Left lung (tissue), 10 donors: ENCODE data around the gene SLC19A1. TPM values are rescaled to one million over a fixed set of nuclear protein-coding genes. Genes with fewer than 3 reads are reported as not detected.

Experiments
- ATAC-seq: fragments of 200-7000 bp; cut with Tn5 transposase; one replicate; pipeline ENCODE4 v1.9.1; 2020; ENCODE audit warnings: moderate library complexity
- DNase-seq, 4 donors: peaks; one replicate each; pipeline ENCODE4 v3.0.0-alpha.2; 2013 to 2020
- H3K27ac ChIP-seq, 2 donors: fragments of 200-600 bp; sonication (generic) in 1 of 2; one replicate each; pipeline versions ENCODE4 v1.5.0 to v1.8.0; 2020 to 2021
- H3K27me3 ChIP-seq, 2 donors: fragments of 200-600 bp; sonication (generic) in 1 of 2; one replicate each; pipeline versions ENCODE4 v1.5.0 to v1.8.0; 2020 to 2021
- H3K36me3 ChIP-seq, 2 donors: fragments of 200-600 bp; sonication (generic) in 1 of 2; one replicate each; pipeline versions ENCODE4 v1.5.0 to v1.8.0; 2020 to 2021
- H3K4me1 ChIP-seq, 2 donors: fragments of 200-600 bp; one replicate each; pipeline ENCODE4 v1.8.0; 2021
- H3K4me3 ChIP-seq, 2 donors: fragments of 200-600 bp; sonication (generic) in 1 of 2; one replicate each; pipeline versions ENCODE4 v1.5.0 to v1.8.0; 2020 to 2021; ENCODE audit warnings: mild to moderate bottlenecking in 1 of 2
- H3K9me3 ChIP-seq, 2 donors: fragments of 200-600 bp; sonication (generic) in 1 of 2; one replicate each; pipeline versions ENCODE4 v1.5.0 to v1.8.0; 2020 to 2021
- intact Hi-C, 2 donors: fragments of 100-400 bp; cut with DNase I; formaldehyde crosslinking; loops; one replicate each; pipeline versions ENCODE4 v1.11.2 to v1.14.2; 2022
- polyA plus RNA-seq, 6 donors: library from polyadenylated mRNA; unstranded; fragments of 120-200 nt; gene quantifications; one replicate each; pipeline ENCODE4 v1.2.1, GENCODE V29; 2013; ENCODE audit not compliant: insufficient read length in 6 of 6
- total RNA-seq, 2 donors: library from RNA; stranded (reverse); fragmentation: NEBNext Ultra II Directional; extraction: Animal tissue kit (Norgen Biotek cat#: 25700); gene quantifications; one replicate each; pipeline ENCODE4 v1.2.1, GENCODE V29; 2021
- TF ChIP-seq, protein P1 (sequence below), 2 donors: fragments of 200-600 bp; sonication (generic) in 1 of 2; IDR thresholded peaks; one replicate each; pipeline versions ENCODE4 v1.5.0 to v1.8.0; 2021; ENCODE audit warnings: antibody characterized with exemption in 2 of 2
- donor health status: DM: no; HTN: yes; CAD: no.
- donor health status: DM: no; HTN: no; CAD: no.

The SLC19A1 gene
- total and polyA plus RNA-seq, 8 donors = 22.4 to 50.4 (median 27.2) TPM

DNA sequence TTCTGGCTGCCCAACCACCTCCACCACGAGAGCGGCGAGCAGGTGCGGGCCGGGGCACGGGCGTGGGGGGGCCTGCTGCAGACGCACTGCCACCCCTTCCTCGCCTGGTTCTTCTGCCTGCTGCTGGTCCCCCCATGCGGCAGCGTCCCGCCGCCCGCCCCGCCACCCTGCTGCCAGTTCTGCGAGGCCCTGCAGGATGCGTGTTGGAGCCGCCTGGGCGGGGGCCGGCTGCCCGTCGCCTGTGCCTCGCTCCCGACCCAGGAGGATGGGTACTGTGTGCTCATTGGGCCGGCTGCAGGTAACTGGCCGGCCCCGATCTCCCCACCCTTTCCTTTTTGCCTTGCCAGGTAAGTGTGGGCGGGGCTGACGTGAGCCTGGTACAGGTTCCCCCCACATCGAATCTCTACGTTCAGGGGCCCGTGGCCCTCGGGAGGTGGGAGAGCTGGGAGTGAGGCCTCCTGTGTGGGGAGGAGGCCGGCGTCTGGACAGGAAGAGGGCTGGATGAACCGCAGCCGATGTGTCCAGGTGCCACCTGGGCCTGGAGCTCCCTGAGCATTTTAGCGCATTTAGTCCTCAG lies 85.6 kb downstream of the SLC19A1 start:
- H3K36me3 ChIP-seq = no peaks in the 10 kb centered on the region
- H3K27me3 ChIP-seq = peaks cover 0 to 29% of the 10 kb centered on the region in 2 donors
- TF ChIP-seq, protein P1, sequence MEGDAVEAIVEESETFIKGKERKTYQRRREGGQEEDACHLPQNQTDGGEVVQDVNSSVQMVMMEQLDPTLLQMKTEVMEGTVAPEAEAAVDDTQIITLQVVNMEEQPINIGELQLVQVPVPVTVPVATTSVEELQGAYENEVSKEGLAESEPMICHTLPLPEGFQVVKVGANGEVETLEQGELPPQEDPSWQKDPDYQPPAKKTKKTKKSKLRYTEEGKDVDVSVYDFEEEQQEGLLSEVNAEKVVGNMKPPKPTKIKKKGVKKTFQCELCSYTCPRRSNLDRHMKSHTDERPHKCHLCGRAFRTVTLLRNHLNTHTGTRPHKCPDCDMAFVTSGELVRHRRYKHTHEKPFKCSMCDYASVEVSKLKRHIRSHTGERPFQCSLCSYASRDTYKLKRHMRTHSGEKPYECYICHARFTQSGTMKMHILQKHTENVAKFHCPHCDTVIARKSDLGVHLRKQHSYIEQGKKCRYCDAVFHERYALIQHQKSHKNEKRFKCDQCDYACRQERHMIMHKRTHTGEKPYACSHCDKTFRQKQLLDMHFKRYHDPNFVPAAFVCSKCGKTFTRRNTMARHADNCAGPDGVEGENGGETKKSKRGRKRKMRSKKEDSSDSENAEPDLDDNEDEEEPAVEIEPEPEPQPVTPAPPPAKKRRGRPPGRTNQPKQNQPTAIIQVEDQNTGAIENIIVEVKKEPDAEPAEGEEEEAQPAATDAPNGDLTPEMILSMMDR (IDR thresholded peaks at IDR 0.05) = no peak
- intact Hi-C loops = no loop called here
- peaks cover 0 to 6% of the 10 kb centered on the region in 2 donors for H3K9me3 ChIP-seq
- no peak overlapping the region for H3K27ac ChIP-seq
- H3K4me1 ChIP-seq = peaks cover 3 to 7% of the 10 kb centered on the region in 2 donors
- peak overlapping the region; percentile 9 to 14 for H3K4me3 ChIP-seq
- ATAC-seq (no peak), DNase-seq (peak in 1 of 4 donors; percentile 70)

DNA sequence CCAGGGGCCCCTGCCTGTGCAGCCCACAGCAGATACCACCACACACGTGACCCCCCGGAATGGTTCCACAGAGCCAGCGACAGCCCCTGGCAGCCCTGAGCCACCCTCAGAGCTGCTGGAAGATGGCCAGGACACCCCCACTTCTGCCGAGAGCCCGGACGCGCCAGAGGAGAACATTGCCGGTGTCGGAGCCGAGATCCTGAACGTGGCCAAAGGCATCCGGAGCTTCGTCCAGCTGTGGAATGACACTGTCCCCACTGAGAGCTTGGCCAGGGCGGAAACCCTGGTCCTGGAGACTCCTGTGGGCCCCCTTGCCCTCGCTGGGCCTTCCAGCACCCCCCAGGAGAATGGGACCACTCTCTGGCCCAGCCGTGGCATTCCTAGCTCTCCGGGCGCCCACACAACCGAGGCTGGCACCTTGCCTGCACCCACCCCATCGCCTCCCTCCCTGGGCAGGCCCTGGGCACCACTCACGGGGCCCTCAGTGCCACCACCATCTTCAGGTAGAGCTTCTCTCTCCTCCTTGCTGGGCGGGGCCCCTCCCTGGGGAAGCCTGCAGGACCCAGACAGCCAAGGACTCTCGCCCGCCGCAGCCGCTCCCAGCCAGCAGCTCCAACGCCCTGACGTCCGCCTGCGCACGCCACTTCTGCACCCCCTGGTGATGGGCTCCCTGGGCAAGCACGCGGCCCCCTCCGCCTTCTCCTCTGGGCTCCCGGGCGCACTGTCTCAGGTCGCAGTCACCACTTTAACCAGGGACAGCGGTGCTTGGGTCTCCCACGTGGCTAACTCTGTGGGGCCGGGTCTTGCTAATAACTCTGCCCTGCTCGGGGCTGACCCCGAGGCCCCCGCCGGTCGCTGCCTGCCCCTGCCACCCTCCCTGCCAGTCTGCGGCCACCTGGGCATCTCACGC lies 86.3 kb downstream of the SLC19A1 start:
- Histone ChIP-seq H3K4me1 (peaks cover 3 to 7% of the 10 kb centered on the region in 2 donors), H3K36me3 (no peaks in the 10 kb centered on the region), H3K9me3 (no peaks in the 10 kb centered on the region), H3K27me3 (peaks cover 0 to 29% of the 10 kb centered on the region in 2 donors), H3K4me3 (peak overlapping the region; percentile 9 to 14), H3K27ac (no peak overlapping the region)
- no peak for ATAC-seq
- DNase-seq = peak in 2 of 4 donors; percentile 43 to 70
- intact Hi-C loops = no loop called here
- TF ChIP-seq, protein P1 (IDR thresholded peaks at IDR 0.05) = no peak

DNA sequence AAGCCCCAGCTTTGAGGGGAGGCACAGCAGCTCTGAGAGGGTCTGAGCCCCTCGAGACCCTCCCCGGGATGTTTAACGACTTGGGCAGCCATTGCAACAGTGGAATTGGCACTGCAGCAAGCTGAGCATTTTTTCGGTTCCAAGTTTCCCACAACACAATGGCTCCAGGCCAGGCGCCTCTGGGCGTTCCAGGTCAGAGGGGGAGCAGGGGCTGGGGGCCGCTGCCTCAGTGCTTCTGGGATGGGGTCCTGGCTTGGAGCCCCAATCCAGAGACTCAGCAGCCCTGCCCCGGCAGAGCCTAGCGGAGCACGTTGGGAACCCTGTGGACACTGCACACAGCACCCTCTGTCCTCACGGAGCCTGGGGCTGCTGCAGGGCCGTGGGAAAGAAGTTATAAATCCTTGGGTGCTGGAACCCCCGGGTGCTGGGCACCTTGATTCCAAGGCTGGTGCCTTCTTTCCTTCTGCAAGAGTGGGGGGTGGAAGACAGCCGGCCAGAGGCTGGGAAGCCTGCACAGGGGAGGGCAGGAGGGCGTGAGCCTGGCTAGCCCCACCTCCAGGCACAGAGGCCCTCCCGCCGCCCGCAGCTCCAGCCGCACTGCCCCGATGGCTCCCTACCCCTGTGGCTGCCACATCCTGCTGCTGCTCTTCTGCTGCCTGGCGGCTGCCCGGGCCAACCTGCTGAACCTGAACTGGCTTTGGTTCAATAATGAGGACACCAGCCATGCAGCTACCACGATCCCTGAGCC lies 87.1 kb downstream of the SLC19A1 start:
- Histone ChIP-seq H3K4me1 (peaks cover 3 to 7% of the 10 kb centered on the region in 2 donors), H3K9me3 (no peaks in the 10 kb centered on the region), H3K27me3 (peaks cover 0 to 29% of the 10 kb centered on the region in 2 donors), H3K27ac (no peak overlapping the region), H3K4me3 (peak overlapping the region; percentile 9 to 14), H3K36me3 (no peaks in the 10 kb centered on the region)
- ATAC-seq (peak; percentile 85), DNase-seq (peak; percentile 54 to 81 (median 62))
- TF ChIP-seq, protein P1 (IDR thresholded peaks at IDR 0.05) = no peak
- intact Hi-C loops = no loop called here

GRCh38 chr21:45454060-45454925 lies 87.9 kb downstream of the SLC19A1 start:
- Histone ChIP-seq H3K36me3 (no peaks in the 10 kb centered on the region), H3K27ac (no peak overlapping the region), H3K9me3 (no peaks in the 10 kb centered on the region), H3K4me1 (peaks cover 3 to 7% of the 10 kb centered on the region in 2 donors), H3K27me3 (peaks cover 0 to 29% of the 10 kb centered on the region in 2 donors), H3K4me3 (peak overlapping the region in 1 of 2 donors; percentile 3)
- TF ChIP-seq, protein P1 (IDR thresholded peaks at IDR 0.05) = no peak
- DNase-seq (peak in 3 of 4 donors; percentile 37 to 66 (median 38)), ATAC-seq (no peak)
- intact Hi-C loops = no loop called here
